ENCODE measurements around the gene RASL10B.

GRCh38 chr17:35784895-35785294 is 53.5 kb downstream of the RASL10B start:
- TF ChIP-seq CTCF (IDR thresholded peaks at IDR 0.05), result no peak
- no peak for TF ChIP-seq SIN3A (IDR thresholded peaks at IDR 0.05; ENCODE audit: borderline replicate concordance, insufficient read depth, low read depth, low read length)

Measured in Panc1 (cell line).